ENCODE results near the gene LASP1. TPM values are rescaled to one million over a fixed set of nuclear protein-coding genes. Genes with fewer than 3 reads are reported as not detected.

Gene LASP1
- total RNA-seq, 4 donors from 2014 or later = 117 to 553 (median 307) TPM

DNA sequence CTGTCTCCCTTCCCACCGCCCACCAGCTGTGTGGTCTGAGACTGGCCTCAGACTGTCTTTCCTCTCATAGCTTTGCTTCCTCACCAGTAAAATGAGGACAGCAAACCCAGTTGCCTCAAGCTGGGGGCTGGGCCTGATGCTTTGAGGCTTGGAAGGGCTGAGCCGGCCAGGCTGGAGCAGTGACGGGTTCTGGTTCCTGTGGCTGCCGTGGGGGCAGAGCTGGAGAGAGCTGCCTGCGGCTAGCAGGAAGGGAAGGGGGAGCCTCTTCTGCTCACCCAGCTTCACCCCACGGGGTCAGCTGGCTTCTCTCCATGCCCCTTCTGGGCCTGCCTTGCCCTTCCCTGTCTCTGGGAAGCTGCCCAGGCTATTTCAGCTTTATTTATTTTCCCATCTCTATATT, 23.7 kb downstream of the LASP1 start:
- H3K27ac ChIP-seq = peak overlapping the region; percentile 40 to 59 (median 58)
- TF ChIP-seq, protein P1, sequence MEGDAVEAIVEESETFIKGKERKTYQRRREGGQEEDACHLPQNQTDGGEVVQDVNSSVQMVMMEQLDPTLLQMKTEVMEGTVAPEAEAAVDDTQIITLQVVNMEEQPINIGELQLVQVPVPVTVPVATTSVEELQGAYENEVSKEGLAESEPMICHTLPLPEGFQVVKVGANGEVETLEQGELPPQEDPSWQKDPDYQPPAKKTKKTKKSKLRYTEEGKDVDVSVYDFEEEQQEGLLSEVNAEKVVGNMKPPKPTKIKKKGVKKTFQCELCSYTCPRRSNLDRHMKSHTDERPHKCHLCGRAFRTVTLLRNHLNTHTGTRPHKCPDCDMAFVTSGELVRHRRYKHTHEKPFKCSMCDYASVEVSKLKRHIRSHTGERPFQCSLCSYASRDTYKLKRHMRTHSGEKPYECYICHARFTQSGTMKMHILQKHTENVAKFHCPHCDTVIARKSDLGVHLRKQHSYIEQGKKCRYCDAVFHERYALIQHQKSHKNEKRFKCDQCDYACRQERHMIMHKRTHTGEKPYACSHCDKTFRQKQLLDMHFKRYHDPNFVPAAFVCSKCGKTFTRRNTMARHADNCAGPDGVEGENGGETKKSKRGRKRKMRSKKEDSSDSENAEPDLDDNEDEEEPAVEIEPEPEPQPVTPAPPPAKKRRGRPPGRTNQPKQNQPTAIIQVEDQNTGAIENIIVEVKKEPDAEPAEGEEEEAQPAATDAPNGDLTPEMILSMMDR (IDR thresholded peaks at IDR 0.05) = no peak
- TF ChIP-seq POLR2AphosphoS5 (IDR thresholded peaks at IDR 0.05) = no peak
- no peak for TF ChIP-seq POLR2A (IDR thresholded peaks at IDR 0.05)
- TF ChIP-seq EP300 (IDR thresholded peaks at IDR 0.05; ENCODE audit: low read depth) = no peak
- in situ Hi-C loops (cut with MboI; ENCODE audit: low pct_ligation_motif_present in 1 of 4, low pct_unique_long_range_greater_than_20kb in 1 of 4, low sequenced_read_pairs in 3 of 4) (no loop called here), intact Hi-C loops (cut with DNase I; ENCODE audit: low total_unique reads) (no loop called here)
- peaks cover 29 to 73% (median 43%) of the 10 kb centered on the region in 4 donors for H3K4me1 ChIP-seq
- peaks cover 0 to 21% (median 7%) of the 10 kb centered on the region in 4 donors for H3K36me3 ChIP-seq
- H3K27me3 ChIP-seq = no peaks in the 10 kb centered on the region
- WGBS, 2 donors (ENCODE audit: low coverage in 1 of 2) = 60 to 67% methylated on average over 1 to 6 of the region's 6 CpGs
- H3K4me3 ChIP-seq = no peak overlapping the region
- DNase-seq = peak; percentile 43
- H3K9me3 ChIP-seq = no peaks in the 10 kb centered on the region

DNA sequence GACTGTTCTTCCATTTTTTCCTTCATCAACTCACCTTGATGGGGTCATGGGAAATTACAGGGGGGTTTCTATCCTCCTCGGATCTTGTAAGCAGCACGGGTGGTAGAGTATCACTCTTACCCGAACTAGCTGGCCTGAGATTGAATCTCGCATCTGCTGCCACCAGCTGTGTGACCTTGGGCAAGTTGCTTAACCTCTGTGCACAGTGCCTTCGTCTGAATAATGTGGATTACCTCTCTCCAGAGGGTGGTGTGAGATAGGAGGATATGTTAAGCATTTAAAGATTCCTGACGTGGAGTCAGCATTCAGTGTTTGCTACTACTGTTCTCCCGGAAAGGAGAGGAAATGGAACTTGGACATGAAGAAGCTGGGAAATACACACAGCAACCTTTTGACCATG, 24.4 kb downstream of the LASP1 start:
- Histone ChIP-seq H3K27ac (peak overlapping the region; percentile 40 to 59 (median 58)), H3K9me3 (no peaks in the 10 kb centered on the region), H3K4me3 (no peak overlapping the region), H3K36me3 (peaks cover 0 to 26% (median 7%) of the 10 kb centered on the region in 4 donors), H3K27me3 (no peaks in the 10 kb centered on the region), H3K4me1 (peaks cover 35 to 78% (median 49%) of the 10 kb centered on the region in 4 donors)
- in situ Hi-C loops (cut with MboI; ENCODE audit: low pct_ligation_motif_present in 1 of 4, low pct_unique_long_range_greater_than_20kb in 1 of 4, low sequenced_read_pairs in 3 of 4) = no loop called here
- 50 to 64% methylated on average over 2 to 7 of the region's 7 CpGs for WGBS, 2 donors (ENCODE audit: low coverage in 1 of 2)
- TF ChIP-seq POLR2A (IDR thresholded peaks at IDR 0.05) = no peak
- DNase-seq = no peak
- intact Hi-C loops (cut with DNase I; ENCODE audit: low total_unique reads) = no loop called here

DNA sequence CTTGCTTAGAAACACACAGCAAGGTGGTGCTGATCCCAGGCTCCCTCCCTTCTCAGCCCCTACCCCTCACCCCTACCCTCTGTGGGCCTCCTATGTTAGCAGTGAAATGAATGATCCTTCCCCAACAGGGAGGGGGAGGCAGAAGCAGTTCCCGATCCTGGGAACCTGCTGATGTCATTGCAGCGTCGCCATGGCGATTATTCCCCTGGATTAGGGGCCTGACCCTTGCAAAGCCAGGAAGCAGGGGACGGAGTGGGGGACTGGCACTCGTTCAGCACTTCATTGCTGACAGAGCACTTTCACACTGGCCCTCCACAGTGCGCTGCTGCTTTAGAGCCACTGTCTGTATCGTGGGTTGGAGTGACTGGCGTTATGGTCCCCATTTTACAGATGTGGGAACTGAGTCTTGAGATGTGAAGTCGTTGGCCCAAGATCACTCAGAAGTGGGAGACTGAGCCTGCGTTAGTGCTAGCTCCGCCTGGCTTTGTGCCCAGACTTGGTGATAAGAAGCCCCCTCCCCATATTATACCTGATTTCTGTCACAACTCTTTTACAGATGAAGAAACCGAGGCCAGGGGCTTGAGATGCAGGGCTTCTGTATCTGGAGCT, 26.6 kb downstream of the LASP1 start:
- no peaks in the 10 kb centered on the region for H3K9me3 ChIP-seq
- intact Hi-C loops (cut with DNase I; ENCODE audit: low total_unique reads) (no loop called here), in situ Hi-C loops (cut with MboI; ENCODE audit: low pct_ligation_motif_present in 1 of 4, low pct_unique_long_range_greater_than_20kb in 1 of 4, low sequenced_read_pairs in 3 of 4) (no loop called here)
- H3K27ac ChIP-seq = peak overlapping the region; percentile 74 to 83 (median 79)
- DNase-seq = no peak
- peaks cover 40 to 85% (median 59%) of the 10 kb centered on the region in 4 donors for H3K4me1 ChIP-seq
- H3K27me3 ChIP-seq = no peaks in the 10 kb centered on the region
- TF ChIP-seq, protein P1 (IDR thresholded peaks at IDR 0.05) = no peak
- TF ChIP-seq POLR2AphosphoS5 (IDR thresholded peaks at IDR 0.05) (no peak), EP300 (IDR thresholded peaks at IDR 0.05; ENCODE audit: low read depth) (no peak), POLR2A (IDR thresholded peaks at IDR 0.05) (no peak)
- H3K36me3 ChIP-seq = peaks cover 0 to 22% (median 3%) of the 10 kb centered on the region in 4 donors
- WGBS, 2 donors (ENCODE audit: low coverage in 1 of 2) = 68% methylated on average over 13 of the region's 13 CpGs; no CpG with 5 or more reads in 1 of the 2 donors
- H3K4me3 ChIP-seq = no peak overlapping the region

DNA sequence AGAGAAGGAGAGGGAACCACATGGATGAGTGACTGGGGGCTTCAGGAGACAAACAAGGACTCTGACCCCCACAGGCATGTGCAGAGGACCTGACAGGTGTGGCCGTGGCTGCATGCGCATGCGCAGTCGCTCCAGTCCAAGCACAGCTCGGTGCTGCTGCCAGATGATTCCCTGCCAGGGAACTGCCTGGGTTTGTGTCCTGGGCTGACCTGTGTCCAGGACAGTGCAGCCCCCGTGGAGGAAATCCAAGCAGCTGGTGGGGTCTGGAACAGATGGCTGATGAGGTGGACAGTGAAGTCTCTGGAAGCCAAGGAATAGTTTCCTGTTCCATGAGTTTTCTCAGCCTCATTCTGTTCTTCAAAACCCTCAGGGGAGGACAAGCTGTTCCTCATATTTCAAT, 27.3 kb downstream of the LASP1 start:
- peaks cover 0 to 14% (median under 1%) of the 10 kb centered on the region in 4 donors for H3K36me3 ChIP-seq
- TF ChIP-seq POLR2A (IDR thresholded peaks at IDR 0.05) (no peak), POLR2AphosphoS5 (IDR thresholded peaks at IDR 0.05) (peak in 2 of 3 donors; percentile 7 to 25)
- peak; percentile 37 for DNase-seq
- H3K27me3 ChIP-seq = no peaks in the 10 kb centered on the region
- WGBS, 2 donors (ENCODE audit: low coverage in 1 of 2) = 51% methylated on average over 6 of the region's 6 CpGs; no CpG with 5 or more reads in 1 of the 2 donors
- peak overlapping the region; percentile 74 to 83 (median 79) for H3K27ac ChIP-seq
- H3K9me3 ChIP-seq = no peaks in the 10 kb centered on the region
- peaks cover 40 to 85% (median 59%) of the 10 kb centered on the region in 4 donors for H3K4me1 ChIP-seq
- in situ Hi-C loops (cut with MboI; ENCODE audit: low pct_ligation_motif_present in 1 of 4, low pct_unique_long_range_greater_than_20kb in 1 of 4, low sequenced_read_pairs in 3 of 4) = no loop called here
- intact Hi-C loops (cut with DNase I; ENCODE audit: low total_unique reads) = no loop called here
- H3K4me3 ChIP-seq = no peak overlapping the region

DNA sequence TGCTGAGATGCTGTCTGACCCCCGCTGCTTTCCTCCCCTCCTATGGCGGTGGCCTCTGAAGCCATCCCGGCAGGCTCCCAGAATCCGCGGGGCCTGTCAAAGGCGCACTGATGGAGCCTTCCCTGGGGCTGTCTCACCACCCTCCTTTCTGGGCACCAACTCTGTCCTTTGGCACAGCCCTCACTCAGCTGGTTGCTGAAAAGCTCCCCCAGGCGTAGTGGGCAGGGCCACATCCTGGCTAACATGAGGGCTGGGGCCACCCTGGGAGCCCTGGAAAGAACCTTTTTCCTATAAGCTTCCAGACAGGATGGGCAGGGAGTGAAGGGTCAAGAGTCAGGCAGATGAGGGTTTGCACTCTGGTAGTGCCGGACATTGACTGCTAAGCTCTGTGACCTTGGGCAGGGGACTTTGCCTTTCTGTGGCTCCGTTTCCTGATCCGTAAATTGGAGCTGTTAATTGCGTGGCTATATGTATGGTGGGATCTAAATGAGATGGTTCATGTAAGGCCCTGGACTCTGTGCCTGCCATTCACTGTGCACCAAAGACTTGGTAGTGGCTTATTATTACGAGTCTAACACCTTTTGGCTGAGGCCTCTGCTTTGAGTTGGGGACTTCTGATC, 27.9 kb downstream of the LASP1 start:
- H3K4me1 ChIP-seq = peaks cover 40 to 78% (median 58%) of the 10 kb centered on the region in 4 donors
- DNase-seq = peak; percentile 18
- H3K27me3 ChIP-seq = no peaks in the 10 kb centered on the region
- in situ Hi-C loops (cut with MboI; ENCODE audit: low pct_ligation_motif_present in 1 of 4, low pct_unique_long_range_greater_than_20kb in 1 of 4, low sequenced_read_pairs in 3 of 4) = no loop called here
- H3K9me3 ChIP-seq = no peaks in the 10 kb centered on the region
- H3K4me3 ChIP-seq = no peak overlapping the region
- no peak for TF ChIP-seq POLR2A (IDR thresholded peaks at IDR 0.05)
- no peak for TF ChIP-seq POLR2AphosphoS5 (IDR thresholded peaks at IDR 0.05)
- no peak for TF ChIP-seq EP300 (IDR thresholded peaks at IDR 0.05; ENCODE audit: low read depth)
- TF ChIP-seq, protein P1 (IDR thresholded peaks at IDR 0.05) = no peak
- peaks cover 0 to 8% (median 0%) of the 10 kb centered on the region in 4 donors for H3K36me3 ChIP-seq
- peak overlapping the region; percentile 74 to 83 (median 79) for H3K27ac ChIP-seq
- WGBS, 2 donors (ENCODE audit: low coverage in 1 of 2) = 57% methylated on average over 12 of the region's 12 CpGs; no CpG with 5 or more reads in 1 of the 2 donors
- intact Hi-C loops (cut with DNase I; ENCODE audit: low total_unique reads) = no loop called here

Measured in transverse colon (tissue), 4 donors.